ENCODE results near the gene THSD4. TPM values are rescaled to one million over a fixed set of nuclear protein-coding genes. Genes with fewer than 3 reads are reported as not detected.
"Not testable (repeated sequence)": the region's sequence is repeated elsewhere in the genome, so short reads cannot be mapped to it uniquely, and the experiment has no call there.

Gene THSD4
- total RNA-seq, 1 experiment from 2014 or later, result 36.3 TPM

- H3K36me3 Mint-ChIP-seq (ENCODE audit: insufficient read depth, unreplicated experiment), result peaks cover 9% of the 10 kb centered on the region
- intact Hi-C loops (cut with micrococcal nuclease), result no loop called here
- CTCF ChIA-PET, result interaction anchor here (0.5 to 1.0 kb wide), 5 partner anchors 9 to 206 kb away, joined by 3 to 4 read pairs (median 3); no protein-coding TSS in a partner anchor
- H3K27ac Mint-ChIP-seq (ENCODE audit: low read depth, unreplicated experiment), result no peak overlapping the region
- POLR2A ChIA-PET, result interaction anchor here (0.6 to 0.7 kb wide), 2 partner anchors 26 to 49 kb away, joined by 3 read pairs; no protein-coding TSS in a partner anchor
- no peaks in the 10 kb centered on the region for H3K9me3 Mint-ChIP-seq (ENCODE audit: unreplicated experiment)
- H3K4me3 Mint-ChIP-seq (ENCODE audit: unreplicated experiment), result no peak overlapping the region
- TF ChIP-seq CTCF (IDR thresholded peaks at IDR 0.05; ENCODE audit: unreplicated experiment), result no peak
- BruUV-seq (replicated peaks), result no TSS peak
- DNase-seq (ENCODE audit: unreplicated experiment), result no peak
- no peaks in the 10 kb centered on the region for H3K27me3 Mint-ChIP-seq (ENCODE audit: insufficient read depth, unreplicated experiment)
- peaks cover 17% of the 10 kb centered on the region for H3K4me1 Mint-ChIP-seq (ENCODE audit: insufficient read depth, unreplicated experiment)
Observed at GRCh38 chr15:71124937-71125790, 9.9 kb downstream of the THSD4 start.

GRCh38 chr15:71125831-71126450 is 10.7 kb downstream of the THSD4 start:
- no TSS peak for BruUV-seq (replicated peaks)
- no peak for DNase-seq (ENCODE audit: unreplicated experiment)
- ChIA-PET CTCF (interaction anchor here (0.6 kb wide), 1 partner anchor 23 kb away, joined by 3 read pairs; no protein-coding TSS in a partner anchor), POLR2A (interaction anchor here (0.6 kb wide), 1 partner anchor 25 kb away, joined by 3 read pairs; no protein-coding TSS in a partner anchor)
- H3K9me3 Mint-ChIP-seq (ENCODE audit: unreplicated experiment), result no peaks in the 10 kb centered on the region
- H3K4me3 Mint-ChIP-seq (ENCODE audit: unreplicated experiment), result no peak overlapping the region
- TF ChIP-seq CTCF (IDR thresholded peaks at IDR 0.05; ENCODE audit: unreplicated experiment), result no peak
- intact Hi-C loops (cut with micrococcal nuclease), result no loop called here
- H3K36me3 Mint-ChIP-seq (ENCODE audit: insufficient read depth, unreplicated experiment), result peaks cover 9% of the 10 kb centered on the region
- no peaks in the 10 kb centered on the region for H3K27me3 Mint-ChIP-seq (ENCODE audit: insufficient read depth, unreplicated experiment)
- no peak overlapping the region for H3K27ac Mint-ChIP-seq (ENCODE audit: low read depth, unreplicated experiment)
- peaks cover 18% of the 10 kb centered on the region for H3K4me1 Mint-ChIP-seq (ENCODE audit: insufficient read depth, unreplicated experiment)

GRCh38 chr15:71127083-71127482 is 11.8 kb downstream of the THSD4 start:
- ChIA-PET CTCF (no interaction called here), POLR2A (interaction anchor here (0.6 kb wide), 1 partner anchor 30 kb away, joined by 3 read pairs; no protein-coding TSS in a partner anchor)
- no peak overlapping the region for H3K27ac Mint-ChIP-seq (ENCODE audit: low read depth, unreplicated experiment)
- H3K36me3 Mint-ChIP-seq (ENCODE audit: insufficient read depth, unreplicated experiment), result peaks cover 9% of the 10 kb centered on the region
- H3K4me3 Mint-ChIP-seq (ENCODE audit: unreplicated experiment), result no peak overlapping the region
- peaks cover 24% of the 10 kb centered on the region for H3K4me1 Mint-ChIP-seq (ENCODE audit: insufficient read depth, unreplicated experiment)
- DNase-seq (ENCODE audit: unreplicated experiment), result no peak
- BruUV-seq (replicated peaks), result no TSS peak
- no peaks in the 10 kb centered on the region for H3K27me3 Mint-ChIP-seq (ENCODE audit: insufficient read depth, unreplicated experiment)
- no peak for TF ChIP-seq CTCF (IDR thresholded peaks at IDR 0.05; ENCODE audit: unreplicated experiment)
- no peaks in the 10 kb centered on the region for H3K9me3 Mint-ChIP-seq (ENCODE audit: unreplicated experiment)
- intact Hi-C loops (cut with micrococcal nuclease), result no loop called here

- H3K27me3 Mint-ChIP-seq (ENCODE audit: insufficient read depth, unreplicated experiment); BruUV-seq (replicated peaks); intact Hi-C loops (cut with micrococcal nuclease); H3K9me3 Mint-ChIP-seq (ENCODE audit: unreplicated experiment); H3K4me3 Mint-ChIP-seq (ENCODE audit: unreplicated experiment); H3K27ac Mint-ChIP-seq (ENCODE audit: low read depth, unreplicated experiment); DNase-seq (ENCODE audit: unreplicated experiment); H3K36me3 Mint-ChIP-seq (ENCODE audit: insufficient read depth, unreplicated experiment): not testable (repeated sequence)
- ChIA-PET CTCF (interaction anchor here (0.9 to 1.5 kb wide), 2 partner anchors 9 to 314 kb away, joined by 3 read pairs; no protein-coding TSS in a partner anchor), POLR2A (interaction anchor here (0.6 kb wide), 1 partner anchor 477 kb away, joined by 3 read pairs; no protein-coding TSS in a partner anchor)
- peaks cover 35% of the 10 kb centered on the region for H3K4me1 Mint-ChIP-seq (ENCODE audit: insufficient read depth, unreplicated experiment)
Observed at GRCh38 chr15:71128159-71128558, 12.9 kb downstream of the THSD4 start.

All from MCF 10A (cell line).